GM12872 (cell line): ENCODE measurements around the gene PHOX2A.

ENCODE experiments used
- TF ChIP-seq, protein P1 (sequence below): IDR thresholded peaks from 3 replicates; pipeline ENCODE4 v1.5.1; 2011; ENCODE audit warnings: low read depth, mild to moderate bottlenecking, low read length, moderate library complexity; ENCODE audit not compliant: insufficient read depth

Gene PHOX2A

DNA sequence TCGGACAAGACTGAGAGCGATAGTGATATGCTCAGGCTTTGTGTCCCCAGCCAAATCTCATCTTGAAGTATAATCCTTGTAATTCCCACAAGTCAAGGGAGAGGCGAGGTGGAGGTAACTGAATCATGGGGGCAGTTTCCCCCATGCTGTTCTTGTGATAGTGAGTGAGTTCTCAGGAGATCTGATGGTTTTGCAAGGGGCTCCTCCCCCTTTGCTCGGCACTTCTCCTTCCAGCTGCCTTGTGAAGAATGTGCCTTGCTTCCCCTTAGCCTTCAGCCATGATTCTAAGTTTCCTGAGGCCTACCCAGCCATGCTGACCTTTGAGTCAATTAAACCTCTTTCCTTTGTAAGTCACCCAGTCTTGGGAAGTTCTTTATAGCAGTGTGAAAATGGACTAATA lies 34.9 kb downstream of the PHOX2A start:
- TF ChIP-seq, protein P1, sequence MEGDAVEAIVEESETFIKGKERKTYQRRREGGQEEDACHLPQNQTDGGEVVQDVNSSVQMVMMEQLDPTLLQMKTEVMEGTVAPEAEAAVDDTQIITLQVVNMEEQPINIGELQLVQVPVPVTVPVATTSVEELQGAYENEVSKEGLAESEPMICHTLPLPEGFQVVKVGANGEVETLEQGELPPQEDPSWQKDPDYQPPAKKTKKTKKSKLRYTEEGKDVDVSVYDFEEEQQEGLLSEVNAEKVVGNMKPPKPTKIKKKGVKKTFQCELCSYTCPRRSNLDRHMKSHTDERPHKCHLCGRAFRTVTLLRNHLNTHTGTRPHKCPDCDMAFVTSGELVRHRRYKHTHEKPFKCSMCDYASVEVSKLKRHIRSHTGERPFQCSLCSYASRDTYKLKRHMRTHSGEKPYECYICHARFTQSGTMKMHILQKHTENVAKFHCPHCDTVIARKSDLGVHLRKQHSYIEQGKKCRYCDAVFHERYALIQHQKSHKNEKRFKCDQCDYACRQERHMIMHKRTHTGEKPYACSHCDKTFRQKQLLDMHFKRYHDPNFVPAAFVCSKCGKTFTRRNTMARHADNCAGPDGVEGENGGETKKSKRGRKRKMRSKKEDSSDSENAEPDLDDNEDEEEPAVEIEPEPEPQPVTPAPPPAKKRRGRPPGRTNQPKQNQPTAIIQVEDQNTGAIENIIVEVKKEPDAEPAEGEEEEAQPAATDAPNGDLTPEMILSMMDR: no peak

GRCh38 chr11:72208281-72208680 lies 35.7 kb downstream of the PHOX2A start:
- TF ChIP-seq, protein P1: no peak

DNA sequence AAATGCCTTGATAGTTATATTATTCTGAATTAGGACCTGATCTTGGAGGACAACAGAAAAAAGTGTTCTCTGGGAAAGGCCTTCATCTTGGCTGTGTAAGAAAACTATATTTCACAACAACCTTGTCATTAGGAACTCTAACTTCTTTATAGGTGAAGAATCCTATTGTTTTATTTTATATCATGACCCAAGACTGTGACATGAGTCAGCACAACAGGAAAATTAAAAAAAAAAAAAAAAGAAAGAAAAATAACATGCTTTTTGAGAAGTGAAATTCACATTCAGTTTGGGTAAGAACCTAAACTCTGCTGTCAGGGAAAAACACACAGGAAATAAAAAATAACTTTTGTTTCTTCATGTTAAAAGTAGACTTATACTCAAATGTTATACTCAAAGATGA lies 39.1 kb downstream of the PHOX2A start:
- TF ChIP-seq, protein P1: no peak

DNA sequence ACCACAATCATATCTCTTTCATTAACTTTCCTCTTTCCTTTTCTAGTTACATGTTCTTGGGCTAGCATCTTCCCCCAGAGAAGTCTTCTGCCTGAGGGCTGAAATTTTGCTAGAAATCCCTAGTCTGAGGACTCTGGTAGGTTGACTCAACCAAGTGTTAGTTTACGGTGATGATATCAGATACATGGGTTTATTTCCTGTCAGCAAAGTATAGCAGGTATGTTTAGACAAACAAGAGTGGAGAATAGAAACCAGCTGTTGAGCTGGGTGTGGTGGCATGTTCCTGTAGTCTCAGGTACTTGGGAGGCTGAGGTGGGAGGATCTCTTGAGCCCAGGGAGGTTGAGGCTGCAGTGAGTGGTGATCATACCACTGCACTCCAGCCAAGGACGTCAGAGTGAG lies 40.8 kb downstream of the PHOX2A start:
- TF ChIP-seq, protein P1: no peak

DNA sequence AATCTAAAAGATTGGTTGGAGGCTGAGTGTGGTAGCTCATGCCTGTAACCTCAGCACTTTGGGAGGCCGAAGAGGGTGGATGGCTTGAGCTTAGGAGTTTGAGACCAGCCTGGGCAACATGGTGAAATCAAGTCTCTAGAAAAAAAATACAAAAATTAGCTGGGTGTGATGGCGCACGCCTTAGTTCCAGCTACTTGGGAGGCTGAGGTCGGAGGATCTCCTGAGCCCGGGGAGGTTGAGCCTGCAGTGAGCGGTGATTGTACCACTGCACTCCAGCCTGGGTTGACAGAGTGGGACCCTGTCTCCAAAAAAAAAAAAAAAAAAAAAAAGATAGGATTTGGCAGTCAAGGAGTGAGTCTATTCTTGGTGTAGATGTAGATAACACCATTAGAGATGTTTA lies 41.4 kb downstream of the PHOX2A start:
- TF ChIP-seq, protein P1: no peak

- TF ChIP-seq, protein P1: no peak
Measured at GRCh38 chr11:72195518-72196270, 48.3 kb downstream of the PHOX2A start.

DNA sequence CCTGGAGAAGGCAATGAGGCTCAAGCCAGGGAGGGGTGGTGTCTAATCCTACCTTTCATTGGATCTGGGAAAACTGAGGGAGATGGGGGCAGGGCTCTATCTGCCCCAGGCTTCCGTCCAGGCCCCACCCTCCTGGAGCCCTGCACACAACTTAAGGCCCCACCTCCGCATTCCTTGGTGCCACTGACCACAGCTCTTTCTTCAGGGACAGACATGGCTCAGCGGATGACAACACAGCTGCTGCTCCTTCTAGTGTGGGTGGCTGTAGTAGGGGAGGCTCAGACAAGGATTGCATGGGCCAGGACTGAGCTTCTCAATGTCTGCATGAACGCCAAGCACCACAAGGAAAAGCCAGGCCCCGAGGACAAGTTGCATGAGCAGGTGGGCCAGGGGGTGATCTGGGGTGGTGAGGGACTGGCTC lies 52.0 kb downstream of the PHOX2A start, which contains the start of gene FOLR1:
FOLR1 (plus strand) TSS at position 180 of the 421 bp plus-strand sequence; CDS start at position 214, 34 bp downstream.
- TF ChIP-seq, protein P1: no peak
